GM23338 (cell line): Measurements from ENCODE around the gene GUCA2B. TPM values are rescaled to one million over a fixed set of nuclear protein-coding genes. Genes with fewer than 3 reads are reported as not detected.

Source experiments
- ATAC-seq: fragments of 200-7000 bp; cut with Tn5 transposase; 3 replicates; pipeline ENCODE4 v1.9.1; 2020
- DNase-seq: peaks from one replicate; pipeline ENCODE4 v3.0.0-alpha.2; 2015; ENCODE audit warnings: low spot score
- H2AFZ ChIP-seq: fragments of 200-600 bp; sonication (generic); 2 replicates; pipeline ENCODE4 v1.8.0; 2016; ENCODE audit warnings: antibody characterized with exemption, mild to moderate bottlenecking, moderate library complexity
- H3F3A ChIP-seq: fragments of 200-600 bp; sonication (generic); replicated peaks from 2 replicates; pipeline ENCODE4 v1.8.0; 2017; ENCODE audit warnings: antibody characterized with exemption, mixed run types, low read depth
- H3K27ac ChIP-seq: fragments of 200-600 bp; sonication (generic); 2 replicates; pipeline ENCODE4 v1.6.1; 2016; ENCODE audit warnings: low read depth
- H3K27me3 ChIP-seq: fragments of 200-600 bp; sonication (generic); 2 replicates; pipeline ENCODE4 v1.8.0; 2016; ENCODE audit warnings: mild to moderate bottlenecking, mixed run types, moderate library complexity; ENCODE audit not compliant: insufficient read depth
- H3K36me3 ChIP-seq: fragments of 200-600 bp; sonication (generic); 2 replicates; pipeline ENCODE4 v1.8.0; 2016; ENCODE audit warnings: mild to moderate bottlenecking; ENCODE audit not compliant: insufficient read depth
- H3K4me1 ChIP-seq: fragments of 200-600 bp; sonication (generic); 2 replicates; pipeline ENCODE4 v1.8.0; 2016; ENCODE audit warnings: mild to moderate bottlenecking, moderate library complexity; ENCODE audit not compliant: insufficient read depth
- H3K4me2 ChIP-seq: fragments of 200-600 bp; sonication (generic); 2 replicates; pipeline ENCODE4 v1.7.1; 2017; ENCODE audit warnings: mixed run types
- H3K4me3 ChIP-seq: fragments of 200-600 bp; sonication (generic); 2 replicates; pipeline ENCODE4 v1.6.1; 2016; ENCODE audit warnings: mixed run types
- H3K79me2 ChIP-seq: fragments of 200-600 bp; sonication (generic); replicated peaks from 2 replicates; pipeline ENCODE4 v1.8.0; 2017; ENCODE audit warnings: mild to moderate bottlenecking; ENCODE audit not compliant: insufficient read depth
- H3K9me2 ChIP-seq: fragments of 200-600 bp; sonication (generic); 2 replicates; pipeline ENCODE4 v1.8.0; 2017; ENCODE audit not compliant: insufficient read depth
- H4K20me1 ChIP-seq: fragments of 200-600 bp; sonication (generic); replicated peaks from 2 replicates; pipeline ENCODE4 v1.8.0; 2017; ENCODE audit warnings: mild to moderate bottlenecking; ENCODE audit not compliant: insufficient read depth
- H3K27ac Mint-ChIP-seq: 2 replicates; pipeline ENCODE4 v1.8.0; 2020; ENCODE audit warnings: inconsistent platforms, mild to moderate bottlenecking, moderate library complexity, mixed read lengths
- H3K27me3 Mint-ChIP-seq: 3 replicates; pipeline ENCODE4 v1.8.0; 2022; ENCODE audit warnings: low read depth, mild to moderate bottlenecking, moderate library complexity, mixed read lengths, inconsistent platforms; ENCODE audit not compliant: insufficient read depth, poor library complexity
- H3K36me3 Mint-ChIP-seq: 3 replicates; pipeline ENCODE4 v1.8.0; 2021; ENCODE audit warnings: low read depth, mild to moderate bottlenecking, inconsistent platforms, moderate library complexity, mixed read lengths
- H3K4me1 Mint-ChIP-seq: 3 replicates; pipeline ENCODE4 v1.8.0; 2020; ENCODE audit warnings: mild to moderate bottlenecking, inconsistent platforms, mixed read lengths
- H3K4me3 Mint-ChIP-seq: 3 replicates; pipeline ENCODE4 v1.8.0; 2021; ENCODE audit warnings: moderate library complexity, mild to moderate bottlenecking, inconsistent platforms, mixed read lengths
- H3K9me3 Mint-ChIP-seq: 3 replicates; pipeline ENCODE4 v1.8.0; 2020; ENCODE audit warnings: moderate library complexity, mild to moderate bottlenecking, inconsistent platforms, mixed read lengths
- CREB1 ChIP-seq: fragments of 250-450 bp; sonication (Bioruptor Pico); IDR thresholded peaks from 2 replicates; pipeline ENCODE4 v1.5.0; 2020; ENCODE audit warnings: low read depth, mild to moderate bottlenecking, moderate library complexity
- EZH2 ChIP-seq: fragments of 200-600 bp; sonication (generic); IDR thresholded peaks from one replicate; pipeline ENCODE4 v1.8.0; 2017; ENCODE audit warnings: antibody characterized with exemption, mild to moderate bottlenecking, low read depth; ENCODE audit not compliant: unreplicated experiment
- EZH2phosphoT487 ChIP-seq: fragments of 200-600 bp; sonication (generic); IDR thresholded peaks from one replicate; pipeline ENCODE4 v1.8.1; 2018; ENCODE audit warnings: antibody characterized with exemption; ENCODE audit not compliant: unreplicated experiment
- JUNB ChIP-seq: IDR thresholded peaks from one replicate; pipeline ENCODE4 v1.6.1; 2016; ENCODE audit warnings: antibody characterized with exemption; ENCODE audit not compliant: unreplicated experiment
- NANOG ChIP-seq: IDR thresholded peaks from 2 replicates; pipeline ENCODE4 v1.6.1; 2016; ENCODE audit warnings: antibody characterized with exemption, borderline replicate concordance
- POLR2AphosphoS5 ChIP-seq: IDR thresholded peaks from 2 replicates; pipeline ENCODE4 v1.6.1; 2016; ENCODE audit warnings: antibody characterized with exemption, low read depth
- REST ChIP-seq: IDR thresholded peaks from one replicate; pipeline ENCODE4 v1.6.1; 2018; ENCODE audit warnings: antibody characterized with exemption; ENCODE audit not compliant: unreplicated experiment
- STAT1 ChIP-seq: IDR thresholded peaks from one replicate; pipeline ENCODE4 v1.6.1; 2016; ENCODE audit warnings: antibody characterized with exemption; ENCODE audit not compliant: unreplicated experiment
- ZNF114 ChIP-seq: fragments of 250-450 bp; sonication (Bioruptor Pico); IDR thresholded peaks from 2 replicates; pipeline ENCODE4 v1.5.0; 2020; ENCODE audit warnings: mild to moderate bottlenecking, moderate library complexity
- ZNF331 ChIP-seq: fragments of 250-450 bp; sonication (Bioruptor Pico); IDR thresholded peaks from 2 replicates; pipeline ENCODE4 v1.5.0; 2020; ENCODE audit warnings: low read depth, mild to moderate bottlenecking, moderate library complexity
- ZNF462 ChIP-seq: fragments of 250-450 bp; sonication (Bioruptor Pico); IDR thresholded peaks from 2 replicates; pipeline ENCODE4 v1.5.0; 2020; ENCODE audit warnings: mild to moderate bottlenecking, moderate library complexity
- polyA plus RNA-seq: library from polyadenylated mRNA; unstranded; fragments of >200 nt; fragmentation: Nextera tagmentation; extraction: Ambion mirVana; gene quantifications from 2 replicates; pipeline ENCODE4 v1.2.1, GENCODE V29; 2016
- total RNA-seq: library from RNA; depleted of rRNA; stranded (reverse); fragments of >200 nt; shearing (Covaris generic); gene quantifications from 2 replicates; pipeline ENCODE4 v1.2.3, GENCODE V29; 2014
- TF ChIP-seq, protein P1 (sequence below), 2 experiments: fragments of 200-600 bp in 1 of 2; sonication (generic) in 1 of 2; conservative IDR thresholded peaks; 2 replicates each; pipeline versions ENCODE4 v1.5.1 to v1.6.1; 2016 to 2017; ENCODE audit warnings: antibody characterized with exemption in 2 of 2, low read depth in 2 of 2, mild to moderate bottlenecking in 2 of 2, moderate library complexity in 1 of 2
- TF ChIP-seq, protein P2 (sequence below): IDR thresholded peaks from 2 replicates; pipeline ENCODE4 v1.6.1; 2016; ENCODE audit warnings: antibody characterized with exemption

The GUCA2B gene
- total and polyA plus RNA-seq, 2 experiments from 2014 or later = not detected

GRCh38 chr1:42141978-42142377, 11.2 kb upstream of the GUCA2B start:
- ATAC-seq (no peak), DNase-seq (no peak)
- H3K27ac Mint-ChIP-seq = no peak overlapping the region
- H3K4me1 Mint-ChIP-seq = no peaks in the 10 kb centered on the region
- no peaks in the 10 kb centered on the region for H3K36me3 Mint-ChIP-seq
- no peak overlapping the region for H3K4me3 Mint-ChIP-seq
- Histone ChIP-seq H3F3A (no peaks in the 10 kb centered on the region), H3K4me3 (no peak overlapping the region), H3K79me2 (no peaks in the 10 kb centered on the region), H3K4me1 (no peaks in the 10 kb centered on the region; the same call in 1 of the 2 replicates), H3K4me2 (no peak overlapping the region), H2AFZ (no peak overlapping the region), H3K9me2 (no peaks in the 10 kb centered on the region), H4K20me1 (no peaks in the 10 kb centered on the region), H3K27me3 (no peaks in the 10 kb centered on the region), H3K27ac (no peak overlapping the region), H3K36me3 (no peaks in the 10 kb centered on the region)
- no peaks in the 10 kb centered on the region; the same call in 2 of the 3 replicates for H3K9me3 Mint-ChIP-seq
- no peaks in the 10 kb centered on the region for H3K27me3 Mint-ChIP-seq
- TF ChIP-seq CREB1 (CRISPR knock-in tag) = no peak
- TF ChIP-seq EZH2 = no peak
- TF ChIP-seq, protein P1, sequence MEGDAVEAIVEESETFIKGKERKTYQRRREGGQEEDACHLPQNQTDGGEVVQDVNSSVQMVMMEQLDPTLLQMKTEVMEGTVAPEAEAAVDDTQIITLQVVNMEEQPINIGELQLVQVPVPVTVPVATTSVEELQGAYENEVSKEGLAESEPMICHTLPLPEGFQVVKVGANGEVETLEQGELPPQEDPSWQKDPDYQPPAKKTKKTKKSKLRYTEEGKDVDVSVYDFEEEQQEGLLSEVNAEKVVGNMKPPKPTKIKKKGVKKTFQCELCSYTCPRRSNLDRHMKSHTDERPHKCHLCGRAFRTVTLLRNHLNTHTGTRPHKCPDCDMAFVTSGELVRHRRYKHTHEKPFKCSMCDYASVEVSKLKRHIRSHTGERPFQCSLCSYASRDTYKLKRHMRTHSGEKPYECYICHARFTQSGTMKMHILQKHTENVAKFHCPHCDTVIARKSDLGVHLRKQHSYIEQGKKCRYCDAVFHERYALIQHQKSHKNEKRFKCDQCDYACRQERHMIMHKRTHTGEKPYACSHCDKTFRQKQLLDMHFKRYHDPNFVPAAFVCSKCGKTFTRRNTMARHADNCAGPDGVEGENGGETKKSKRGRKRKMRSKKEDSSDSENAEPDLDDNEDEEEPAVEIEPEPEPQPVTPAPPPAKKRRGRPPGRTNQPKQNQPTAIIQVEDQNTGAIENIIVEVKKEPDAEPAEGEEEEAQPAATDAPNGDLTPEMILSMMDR (conservative IDR thresholded peaks at IDR 0.05; ENCODE audit: low read depth in 2 of 2) = no peak
- no peak for TF ChIP-seq NANOG
- TF ChIP-seq REST = no peak
- TF ChIP-seq, protein P2, sequence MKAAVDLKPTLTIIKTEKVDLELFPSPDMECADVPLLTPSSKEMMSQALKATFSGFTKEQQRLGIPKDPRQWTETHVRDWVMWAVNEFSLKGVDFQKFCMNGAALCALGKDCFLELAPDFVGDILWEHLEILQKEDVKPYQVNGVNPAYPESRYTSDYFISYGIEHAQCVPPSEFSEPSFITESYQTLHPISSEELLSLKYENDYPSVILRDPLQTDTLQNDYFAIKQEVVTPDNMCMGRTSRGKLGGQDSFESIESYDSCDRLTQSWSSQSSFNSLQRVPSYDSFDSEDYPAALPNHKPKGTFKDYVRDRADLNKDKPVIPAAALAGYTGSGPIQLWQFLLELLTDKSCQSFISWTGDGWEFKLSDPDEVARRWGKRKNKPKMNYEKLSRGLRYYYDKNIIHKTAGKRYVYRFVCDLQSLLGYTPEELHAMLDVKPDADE = no peak
- no peak for TF ChIP-seq EZH2phosphoT487
- TF ChIP-seq JUNB = no peak
- TF ChIP-seq POLR2AphosphoS5 = no peak
- no peak for TF ChIP-seq STAT1
- TF ChIP-seq ZNF462 = no peak
- TF ChIP-seq ZNF114 (CRISPR knock-in tag) = no peak
- TF ChIP-seq ZNF331 = no peak
